Dermis lymphatic vessel endothelial cell (primary cell): ENCODE measurements around the gene SUPT20HL2. TPM values are rescaled to one million over a fixed set of nuclear protein-coding genes. Genes with fewer than 3 reads are reported as not detected.

Experiments
- total RNA-seq: library from RNA; depleted of rRNA; stranded (reverse); fragments of >200 nt; gene quantifications from 2 replicates; pipeline ENCODE4 v1.2.1, GENCODE V29; 2014

Gene SUPT20HL2
- not detected in 2 replicates for total RNA-seq

GRCh38 chrX:24314019-24314635 lies at the start of gene SUPT20HL2:
Gene SUPT20HL2, minus strand, starts transcription at chrX:24314069. Its CDS starts 754 bp downstream, at chrX:24313315.

GRCh38 chrX:24360272-24360671 lies 46.4 kb upstream of the SUPT20HL2 start, which contains the start of gene SUPT20HL1:
Gene SUPT20HL1, plus strand, starts transcription at chrX:24360639. Its CDS starts 2,122 bp downstream, at chrX:24362761.

Other genes starting within 250 kb of the SUPT20HL2 start
- 46.8 and 74.9 TPM in 2 replicates for gene ZFX, start 164.3 kb downstream of the SUPT20HL2 start, total RNA-seq
- not detected in 2 replicates for gene SUPT20HL1, start 46.6 kb upstream of the SUPT20HL2 start, total RNA-seq
- gene PDK3, start 151.2 kb upstream of the SUPT20HL2 start, total RNA-seq = 1.1 and 2.3 TPM in 2 replicates